ENCODE data around the gene HS6ST3. TPM values are rescaled to one million over a fixed set of nuclear protein-coding genes. Genes with fewer than 3 reads are reported as not detected.

The HS6ST3 gene
- total RNA-seq, 6 donors from 2014 or later, result 0.03 to 1.0 (median 0.22) TPM; not detected in 1

DNA sequence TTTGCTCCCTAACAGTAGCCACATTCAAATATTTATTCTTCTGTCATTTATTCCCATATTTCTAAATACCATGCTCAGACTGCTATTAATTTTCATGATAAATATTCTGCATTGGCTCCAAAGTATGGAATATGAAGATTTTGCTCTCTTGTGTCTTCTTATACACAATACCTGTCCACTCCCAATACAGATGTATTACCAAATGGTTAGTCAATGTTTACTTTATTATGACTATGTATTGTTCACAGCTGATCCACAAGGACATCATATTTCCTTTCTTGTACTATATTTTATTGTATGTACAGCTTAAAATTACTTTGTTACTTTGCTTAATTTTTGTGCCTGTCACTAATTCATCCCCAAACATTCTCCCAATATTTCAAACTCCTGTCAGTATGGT lies 582.1 kb downstream of the HS6ST3 start:
- no peaks in the 10 kb centered on the region for H3K9me3 ChIP-seq
- H3K4me1 ChIP-seq, result no peaks in the 10 kb centered on the region
- no peak for DNase-seq
- ATAC-seq (ENCODE audit: low FRiP score in 2 of 2), result no peak
- no peak overlapping the region for H3K4me3 ChIP-seq
- H3K27me3 ChIP-seq, result no peaks in the 10 kb centered on the region
- H3K36me3 ChIP-seq, result no peaks in the 10 kb centered on the region
- no peak overlapping the region for H3K27ac ChIP-seq
- TF ChIP-seq EP300 (IDR thresholded peaks at IDR 0.05) (no peak), POLR2A (IDR thresholded peaks at IDR 0.05) (no peak), POLR2AphosphoS5 (IDR thresholded peaks at IDR 0.05) (no peak)
- TF ChIP-seq, protein P1, sequence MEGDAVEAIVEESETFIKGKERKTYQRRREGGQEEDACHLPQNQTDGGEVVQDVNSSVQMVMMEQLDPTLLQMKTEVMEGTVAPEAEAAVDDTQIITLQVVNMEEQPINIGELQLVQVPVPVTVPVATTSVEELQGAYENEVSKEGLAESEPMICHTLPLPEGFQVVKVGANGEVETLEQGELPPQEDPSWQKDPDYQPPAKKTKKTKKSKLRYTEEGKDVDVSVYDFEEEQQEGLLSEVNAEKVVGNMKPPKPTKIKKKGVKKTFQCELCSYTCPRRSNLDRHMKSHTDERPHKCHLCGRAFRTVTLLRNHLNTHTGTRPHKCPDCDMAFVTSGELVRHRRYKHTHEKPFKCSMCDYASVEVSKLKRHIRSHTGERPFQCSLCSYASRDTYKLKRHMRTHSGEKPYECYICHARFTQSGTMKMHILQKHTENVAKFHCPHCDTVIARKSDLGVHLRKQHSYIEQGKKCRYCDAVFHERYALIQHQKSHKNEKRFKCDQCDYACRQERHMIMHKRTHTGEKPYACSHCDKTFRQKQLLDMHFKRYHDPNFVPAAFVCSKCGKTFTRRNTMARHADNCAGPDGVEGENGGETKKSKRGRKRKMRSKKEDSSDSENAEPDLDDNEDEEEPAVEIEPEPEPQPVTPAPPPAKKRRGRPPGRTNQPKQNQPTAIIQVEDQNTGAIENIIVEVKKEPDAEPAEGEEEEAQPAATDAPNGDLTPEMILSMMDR (IDR thresholded peaks at IDR 0.05), result no peak

DNA sequence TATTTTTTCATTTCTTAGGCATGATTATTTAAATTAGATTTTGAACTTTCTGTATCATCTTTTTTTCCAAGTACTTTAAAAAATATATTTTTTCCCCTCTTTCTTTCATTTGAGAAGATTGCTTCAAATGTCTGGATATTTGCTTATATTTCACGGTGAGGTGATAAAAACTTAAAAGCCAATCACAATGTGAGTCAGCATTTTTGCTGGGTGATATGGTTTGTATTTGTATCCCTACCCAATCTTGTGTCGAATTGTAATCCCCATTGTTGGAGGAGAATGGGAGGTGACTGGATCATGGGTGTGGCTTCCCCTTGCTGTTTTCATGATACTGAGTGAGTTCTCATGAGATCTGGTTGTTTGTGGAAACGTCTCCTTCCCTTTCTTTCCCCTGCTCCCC lies 583.9 kb downstream of the HS6ST3 start:
- 64 to 68% methylated on average over 3 of the region's 3 CpGs for WGBS, 2 donors
- DNase-seq (no peak), ATAC-seq (ENCODE audit: low FRiP score in 2 of 2) (no peak)
- Histone ChIP-seq H3K36me3 (no peaks in the 10 kb centered on the region), H3K27ac (no peak overlapping the region), H3K4me1 (no peaks in the 10 kb centered on the region), H3K27me3 (no peaks in the 10 kb centered on the region), H3K4me3 (no peak overlapping the region), H3K9me3 (no peaks in the 10 kb centered on the region)
- TF ChIP-seq, protein P1 (IDR thresholded peaks at IDR 0.05), result no peak
- TF ChIP-seq POLR2AphosphoS5 (IDR thresholded peaks at IDR 0.05), result no peak
- no peak for TF ChIP-seq EP300 (IDR thresholded peaks at IDR 0.05)

DNA sequence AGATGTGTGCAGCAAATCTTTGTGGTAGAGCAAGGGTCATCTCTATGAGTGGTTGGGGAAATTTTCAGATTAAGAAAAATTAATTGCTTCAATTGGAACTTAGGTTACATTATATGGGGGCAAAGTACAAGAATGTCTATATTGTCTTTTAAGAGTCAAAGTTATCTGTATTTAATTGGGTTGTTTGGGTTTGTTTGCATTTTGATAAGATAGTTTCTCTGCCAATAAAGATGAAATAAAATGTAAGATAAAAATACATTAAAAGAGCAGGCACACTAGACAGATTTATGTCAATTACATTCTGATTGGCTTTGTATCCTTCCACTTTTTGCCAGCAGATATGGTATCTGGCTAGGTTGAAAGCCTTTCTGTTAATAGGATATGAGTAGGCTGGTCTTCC lies 587.1 kb downstream of the HS6ST3 start:
- TF ChIP-seq, protein P1 (IDR thresholded peaks at IDR 0.05), result no peak
- TF ChIP-seq POLR2AphosphoS5 (IDR thresholded peaks at IDR 0.05), result no peak
- TF ChIP-seq POLR2A (IDR thresholded peaks at IDR 0.05), result no peak
- TF ChIP-seq EP300 (IDR thresholded peaks at IDR 0.05), result no peak
- no peak for DNase-seq
- no peaks in the 10 kb centered on the region for H3K27me3 ChIP-seq
- no peaks in the 10 kb centered on the region for H3K4me1 ChIP-seq
- no peak overlapping the region for H3K4me3 ChIP-seq
- no peak for ATAC-seq (ENCODE audit: low FRiP score in 2 of 2)
- no peak overlapping the region for H3K27ac ChIP-seq
- no peaks in the 10 kb centered on the region for H3K36me3 ChIP-seq
- H3K9me3 ChIP-seq, result no peaks in the 10 kb centered on the region

DNA sequence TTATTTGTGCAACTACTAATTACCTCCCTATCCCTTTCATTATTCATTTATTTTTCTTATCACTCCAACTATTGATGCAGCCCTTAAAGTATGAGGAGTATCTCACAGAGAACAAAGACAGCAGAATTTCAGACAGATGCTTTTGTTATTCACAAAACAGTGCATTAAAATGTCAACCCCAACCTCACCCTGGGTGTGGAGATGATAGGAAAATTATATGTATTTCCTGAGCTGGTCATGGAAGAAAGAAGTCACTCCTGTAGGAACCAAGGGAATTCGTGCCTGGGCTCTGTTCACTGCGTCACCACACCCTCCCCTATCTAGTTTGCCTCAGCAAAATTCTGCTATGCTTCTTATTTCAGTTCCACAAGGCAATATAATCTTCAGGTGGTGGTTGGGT lies 588.9 kb downstream of the HS6ST3 start:
- 65 to 84% methylated on average over 2 of the region's 2 CpGs for WGBS, 2 donors
- Histone ChIP-seq H3K9me3 (no peaks in the 10 kb centered on the region), H3K4me1 (no peaks in the 10 kb centered on the region), H3K27ac (no peak overlapping the region), H3K36me3 (no peaks in the 10 kb centered on the region), H3K27me3 (no peaks in the 10 kb centered on the region), H3K4me3 (no peak overlapping the region)
- ATAC-seq (ENCODE audit: low FRiP score in 2 of 2) (no peak), DNase-seq (no peak)
- no peak for TF ChIP-seq POLR2AphosphoS5 (IDR thresholded peaks at IDR 0.05)
- TF ChIP-seq, protein P1 (IDR thresholded peaks at IDR 0.05), result no peak
- TF ChIP-seq EP300 (IDR thresholded peaks at IDR 0.05), result no peak
- no peak for TF ChIP-seq POLR2A (IDR thresholded peaks at IDR 0.05)

DNA sequence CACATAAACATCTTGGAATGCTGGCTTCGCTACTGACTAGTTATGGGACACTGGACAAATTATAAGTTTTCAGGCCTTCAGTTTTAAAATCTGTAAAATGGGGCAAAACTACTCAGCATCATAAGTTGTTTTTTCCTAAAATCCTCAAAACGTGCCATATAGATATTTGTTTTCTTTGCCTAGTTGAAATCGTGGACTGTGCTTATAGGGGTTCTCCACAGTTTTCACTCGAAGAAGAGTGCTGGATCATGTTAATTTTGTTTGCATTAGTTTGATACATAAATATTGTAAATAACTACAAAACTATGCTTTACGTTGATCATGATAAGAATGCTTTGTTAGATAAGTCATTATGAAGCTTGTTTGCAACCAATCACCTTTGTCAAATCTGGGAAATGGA lies 591.0 kb downstream of the HS6ST3 start:
- Histone ChIP-seq H3K4me1 (no peaks in the 10 kb centered on the region), H3K27me3 (no peaks in the 10 kb centered on the region), H3K4me3 (no peak overlapping the region), H3K27ac (no peak overlapping the region), H3K9me3 (no peaks in the 10 kb centered on the region), H3K36me3 (no peaks in the 10 kb centered on the region)
- TF ChIP-seq POLR2AphosphoS5 (IDR thresholded peaks at IDR 0.05) (no peak), EP300 (IDR thresholded peaks at IDR 0.05) (no peak), POLR2A (IDR thresholded peaks at IDR 0.05) (no peak)
- TF ChIP-seq, protein P1 (IDR thresholded peaks at IDR 0.05), result no peak
- DNase-seq (no peak), ATAC-seq (ENCODE audit: low FRiP score in 2 of 2) (no peak)
- WGBS, 2 donors, result 82 to 84% methylated on average over 5 of the region's 5 CpGs

Data from upper lobe of left lung (tissue), 6 donors.